H9 (cell line): ENCODE measurements around the gene WAC. TPM values are rescaled to one million over a fixed set of nuclear protein-coding genes. Genes with fewer than 3 reads are reported as not detected.
A peak's percentile ranks its signal among the peaks of the same experiment; 100 is the strongest.

Experiments used
- DNase-seq: peaks from one replicate; pipeline ENCODE4 v3.0.0-alpha.2; 2017
- H2AFZ ChIP-seq: one replicate; pipeline ENCODE4 v1.6.1; 2013; ENCODE audit warnings: mild to moderate bottlenecking, low read length, control low read depth, moderate library complexity
- H2AK5ac ChIP-seq: 2 replicates; pipeline ENCODE4 v1.6.1; 2013; ENCODE audit warnings: low read length, control low read depth, mixed read lengths; ENCODE audit not compliant: insufficient read length
- H2BK120ac ChIP-seq: one replicate; pipeline ENCODE4 v1.6.1; 2013; ENCODE audit warnings: low read depth, mild to moderate bottlenecking, low read length, control low read depth, inconsistent platforms; ENCODE audit not compliant: poor library complexity, severe bottlenecking
- H2BK12ac ChIP-seq: 2 replicates; pipeline ENCODE4 v1.6.1; 2013; ENCODE audit warnings: low read length, control low read depth, mixed read lengths, low read depth; ENCODE audit not compliant: insufficient read length
- H2BK15ac ChIP-seq: 2 replicates; pipeline ENCODE4 v1.6.1; 2013; ENCODE audit warnings: low read depth, low read length, control low read depth
- H2BK20ac ChIP-seq: one replicate; pipeline ENCODE4 v1.6.1; 2013; ENCODE audit warnings: low read depth, mild to moderate bottlenecking, low read length, control low read depth, inconsistent platforms; ENCODE audit not compliant: poor library complexity, severe bottlenecking
- H2BK5ac ChIP-seq: 2 replicates; pipeline ENCODE4 v1.6.1; 2013; ENCODE audit warnings: low read length, control low read depth, mixed read lengths; ENCODE audit not compliant: insufficient read length
- H3K14ac ChIP-seq: 2 replicates; pipeline ENCODE4 v1.6.1; 2013; ENCODE audit warnings: low read length, control low read depth; ENCODE audit not compliant: insufficient read depth
- H3K18ac ChIP-seq: 2 replicates; pipeline ENCODE4 v1.6.1; 2013; ENCODE audit warnings: low read depth, mild to moderate bottlenecking, mixed read lengths, low read length, control low read depth; ENCODE audit not compliant: insufficient read length
- H3K23ac ChIP-seq: 2 replicates; pipeline ENCODE4 v1.6.1; 2013; ENCODE audit warnings: low read length, control low read depth, mixed read lengths, low read depth; ENCODE audit not compliant: insufficient read length
- H3K23me2 ChIP-seq: 2 replicates; pipeline ENCODE4 v1.6.1; 2013; ENCODE audit warnings: low read depth, mild to moderate bottlenecking, mixed read lengths, low read length, control low read depth; ENCODE audit not compliant: insufficient read length, poor library complexity, severe bottlenecking
- H3K27ac ChIP-seq: 2 replicates; pipeline ENCODE4 v1.5.1; 2013; ENCODE audit warnings: low read length, control low read depth, mixed read lengths, low read depth; ENCODE audit not compliant: insufficient read length
- H3K27me3 ChIP-seq: 2 replicates; pipeline ENCODE4 v1.6.1; 2013; ENCODE audit warnings: low read length, control low read depth, inconsistent platforms; ENCODE audit not compliant: insufficient read depth
- H3K4ac ChIP-seq: 2 replicates; pipeline ENCODE4 v1.6.1; 2013; ENCODE audit warnings: low read depth, mild to moderate bottlenecking, control low read depth, inconsistent platforms, low read length, moderate library complexity
- H3K4me1 ChIP-seq: 2 replicates; pipeline ENCODE4 v1.6.1; 2013; ENCODE audit warnings: low read length, control low read depth, inconsistent platforms; ENCODE audit not compliant: insufficient read depth
- H3K4me2 ChIP-seq: 2 replicates; pipeline ENCODE4 v1.6.1; 2013; ENCODE audit warnings: low read length, control low read depth, mixed read lengths; ENCODE audit not compliant: insufficient read length, insufficient read depth
- H3K56ac ChIP-seq: 2 replicates; pipeline ENCODE4 v1.6.1; 2013; ENCODE audit warnings: low read depth, mild to moderate bottlenecking, mixed read lengths, low read length, control low read depth; ENCODE audit not compliant: insufficient read length
- H3K79me1 ChIP-seq: 2 replicates; pipeline ENCODE4 v1.6.1; 2013; ENCODE audit warnings: low read depth, mild to moderate bottlenecking, moderate library complexity, low read length, control low read depth, inconsistent platforms; ENCODE audit not compliant: insufficient read depth, poor library complexity, severe bottlenecking
- H3K79me2 ChIP-seq: 2 replicates; pipeline ENCODE4 v1.6.1; 2013; ENCODE audit warnings: low read length, control low read depth, inconsistent platforms; ENCODE audit not compliant: insufficient read depth
- H3K9ac ChIP-seq: 2 replicates; pipeline ENCODE4 v1.6.1; 2013; ENCODE audit warnings: low read length, control low read depth, mixed read lengths; ENCODE audit not compliant: insufficient read length; ENCODE audit errors: extremely low read depth
- H3K9me3 ChIP-seq: one replicate; pipeline ENCODE4 v1.6.1; 2013; ENCODE audit warnings: low read depth, low read length, inconsistent platforms; ENCODE audit not compliant: control insufficient read depth
- H3T11ph ChIP-seq: one replicate; pipeline ENCODE4 v1.6.1; 2013; ENCODE audit warnings: mild to moderate bottlenecking, low read length, control low read depth, inconsistent platforms
- H4K20me1 ChIP-seq: one replicate; pipeline ENCODE4 v1.6.1; 2013; ENCODE audit not compliant: control insufficient read depth, insufficient read length, insufficient read depth
- H4K5ac ChIP-seq: 2 replicates; pipeline ENCODE4 v1.6.1; 2013; ENCODE audit warnings: low read depth, mild to moderate bottlenecking, mixed read lengths, low read length, control low read depth; ENCODE audit not compliant: insufficient read length
- H4K8ac ChIP-seq: replicated peaks from 2 replicates; pipeline ENCODE4 v1.6.1; 2013; ENCODE audit warnings: low read length, control low read depth, mixed read lengths, low read depth; ENCODE audit not compliant: insufficient read length
- H4K91ac ChIP-seq: 2 replicates; pipeline ENCODE4 v1.6.1; 2013; ENCODE audit warnings: low read depth, mild to moderate bottlenecking, moderate library complexity, mixed read lengths, low read length, control low read depth; ENCODE audit not compliant: insufficient read length
- H3K27ac Mint-ChIP-seq, 3 experiments: 2 replicates in 2 of 3; 3 replicates in 1 of 3; pipeline ENCODE4 v1.8.0; 2020 to 2021; ENCODE audit warnings: mixed read lengths in 3 of 3, mild to moderate bottlenecking in 1 of 3, moderate library complexity in 1 of 3
- H3K27me3 Mint-ChIP-seq: 2 replicates; pipeline ENCODE4 v1.8.0; 2021; ENCODE audit warnings: low read depth, mild to moderate bottlenecking, moderate library complexity, mixed read lengths
- H3K36me3 Mint-ChIP-seq, 3 experiments: 2 replicates in 2 of 3; 3 replicates in 1 of 3; pipeline ENCODE4 v1.8.0; 2020 to 2021; ENCODE audit warnings: low read depth in 3 of 3, mixed read lengths in 3 of 3; ENCODE audit not compliant: insufficient read depth in 1 of 3
- H3K4me1 Mint-ChIP-seq, 2 experiments: 2 replicates each; pipeline ENCODE4 v1.8.0; 2020; ENCODE audit warnings: mixed read lengths in 2 of 2
- H3K4me3 Mint-ChIP-seq, 2 experiments: 2 replicates in 1 of 2; 3 replicates in 1 of 2; pipeline ENCODE4 v1.8.0; 2020 to 2021; ENCODE audit warnings: mild to moderate bottlenecking in 2 of 2, mixed read lengths in 2 of 2, moderate library complexity in 1 of 2
- H3K9me3 Mint-ChIP-seq, 2 experiments: 2 replicates in 1 of 2; 3 replicates in 1 of 2; pipeline ENCODE4 v1.8.0; 2020; ENCODE audit warnings: mild to moderate bottlenecking in 2 of 2, mixed read lengths in 2 of 2, moderate library complexity in 1 of 2
- WGBS: extraction: QIAGEN DNeasy Blood & Tissue Kit; methylation state at CpG from one replicate; pipeline ENCODE4 v1.1.7; 2013; ENCODE audit warnings: missing lambda C conversion rate, low lambda C conversion rate, mixed read lengths; ENCODE audit not compliant: insufficient read length; ENCODE audit errors: extremely low coverage; 5-methylcytosine and 5-hydroxymethylcytosine counted together
- total RNA-seq: library from RNA; stranded (reverse); gene quantifications from 2 replicates; pipeline ENCODE4 v1.2.1, GENCODE V29; 2021
- TF ChIP-seq, protein P1 (sequence below): fragments of 200-600 bp; sonication (generic); conservative IDR thresholded peaks from 3 replicates; pipeline ENCODE4 v1.8.0; 2021; ENCODE audit warnings: antibody characterized with exemption, mild to moderate bottlenecking

The WAC gene
- total RNA-seq, 1 experiment from 2014 or later: 130 TPM

DNA sequence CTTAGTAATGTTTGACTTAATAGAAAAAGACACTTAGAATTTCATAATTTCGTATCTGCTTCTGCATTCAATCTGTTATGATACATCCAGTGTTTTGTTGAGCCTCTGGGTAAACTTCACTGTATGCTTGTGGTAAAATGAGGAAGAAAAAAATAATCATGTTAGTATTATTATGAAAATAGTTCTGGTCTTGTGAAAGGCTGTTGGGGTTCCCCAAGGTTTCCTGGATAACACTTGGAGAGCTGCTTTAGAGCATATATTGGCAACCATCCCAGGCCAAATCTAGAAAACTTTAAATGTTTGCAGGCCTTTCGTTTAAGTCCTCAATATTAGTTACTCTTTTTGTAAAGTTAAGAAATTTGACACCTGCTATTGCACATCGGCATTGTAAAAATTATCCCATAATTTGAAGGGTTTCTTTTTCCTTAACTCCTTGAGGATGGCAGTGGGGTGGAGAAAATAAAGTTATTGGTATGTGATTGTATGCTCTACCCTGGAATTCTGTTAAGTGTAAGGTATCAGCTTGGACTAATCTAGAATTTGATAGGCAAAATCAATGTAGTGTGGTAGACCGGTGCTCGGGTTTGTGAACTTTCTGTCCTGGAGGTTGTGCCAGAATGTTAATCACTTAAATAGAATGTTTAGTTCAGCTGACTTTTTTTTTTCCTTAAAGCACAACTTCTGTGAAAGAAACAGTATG is 54.5 kb downstream of the WAC start:
- no peak overlapping the region for H3K27ac ChIP-seq
- TF ChIP-seq, protein P1, sequence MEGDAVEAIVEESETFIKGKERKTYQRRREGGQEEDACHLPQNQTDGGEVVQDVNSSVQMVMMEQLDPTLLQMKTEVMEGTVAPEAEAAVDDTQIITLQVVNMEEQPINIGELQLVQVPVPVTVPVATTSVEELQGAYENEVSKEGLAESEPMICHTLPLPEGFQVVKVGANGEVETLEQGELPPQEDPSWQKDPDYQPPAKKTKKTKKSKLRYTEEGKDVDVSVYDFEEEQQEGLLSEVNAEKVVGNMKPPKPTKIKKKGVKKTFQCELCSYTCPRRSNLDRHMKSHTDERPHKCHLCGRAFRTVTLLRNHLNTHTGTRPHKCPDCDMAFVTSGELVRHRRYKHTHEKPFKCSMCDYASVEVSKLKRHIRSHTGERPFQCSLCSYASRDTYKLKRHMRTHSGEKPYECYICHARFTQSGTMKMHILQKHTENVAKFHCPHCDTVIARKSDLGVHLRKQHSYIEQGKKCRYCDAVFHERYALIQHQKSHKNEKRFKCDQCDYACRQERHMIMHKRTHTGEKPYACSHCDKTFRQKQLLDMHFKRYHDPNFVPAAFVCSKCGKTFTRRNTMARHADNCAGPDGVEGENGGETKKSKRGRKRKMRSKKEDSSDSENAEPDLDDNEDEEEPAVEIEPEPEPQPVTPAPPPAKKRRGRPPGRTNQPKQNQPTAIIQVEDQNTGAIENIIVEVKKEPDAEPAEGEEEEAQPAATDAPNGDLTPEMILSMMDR: no peak
- no peak overlapping the region for H2BK15ac ChIP-seq
- peaks cover 48 to 82% (median 68%) of the 10 kb centered on the region in 3 experiments; a peak in 6 of 7 replicates for H3K36me3 Mint-ChIP-seq
- no peak for DNase-seq
- H2AK5ac ChIP-seq: no peak overlapping the region
- H3K4me3 Mint-ChIP-seq: no peak overlapping the region
- no peaks in the 10 kb centered on the region for H3K27me3 ChIP-seq
- H3K4me2 ChIP-seq: no peak overlapping the region
- H3K9me3 ChIP-seq: no peaks in the 10 kb centered on the region
- no peaks in the 10 kb centered on the region for H3K23me2 ChIP-seq
- no peak overlapping the region for H3K23ac ChIP-seq
- H3K27ac Mint-ChIP-seq: peak overlapping the region in 2 of 3 experiments; percentile 47 to 88; a peak in 4 of 7 replicates
- no peak overlapping the region for H3K56ac ChIP-seq
- peaks cover 32 to 33% of the 10 kb centered on the region in 2 experiments for H3K4me1 Mint-ChIP-seq
- no peak overlapping the region for H3T11ph ChIP-seq
- no peak overlapping the region for H3K14ac ChIP-seq
- no peaks in the 10 kb centered on the region for H3K9me3 Mint-ChIP-seq
- H4K5ac ChIP-seq: no peak overlapping the region
- WGBS: no CpG with 5 or more reads among the region's 5 CpGs
- H4K91ac ChIP-seq: no peak overlapping the region
- no peaks in the 10 kb centered on the region for H4K20me1 ChIP-seq
- no peak overlapping the region for H2BK5ac ChIP-seq
- no peak overlapping the region for H4K8ac ChIP-seq
- peaks cover 10% of the 10 kb centered on the region; the same call in 1 of the 2 replicates for H3K79me2 ChIP-seq
- no peak overlapping the region for H2BK120ac ChIP-seq
- no peak overlapping the region for H2BK20ac ChIP-seq
- no peak overlapping the region for H3K4ac ChIP-seq
- no peak overlapping the region for H2AFZ ChIP-seq
- no peaks in the 10 kb centered on the region for H3K79me1 ChIP-seq
- no peak overlapping the region for H3K18ac ChIP-seq
- no peak overlapping the region for H3K9ac ChIP-seq
- H3K4me1 ChIP-seq: no peaks in the 10 kb centered on the region; the same call in 1 of the 2 replicates
- H2BK12ac ChIP-seq: no peak overlapping the region
- H3K27me3 Mint-ChIP-seq: no peaks in the 10 kb centered on the region
